Parathyroid adenoma (tissue), 2 donors: ENCODE data around the gene MAST2.

ENCODE experiments used
- H2AFZ ChIP-seq: fragments of 300-600 bp; sonication (generic); one replicate; pipeline ENCODE4 v1.7.0; 2017; ENCODE audit warnings: antibody characterized with exemption, mild to moderate bottlenecking
- H3K27ac ChIP-seq: fragments of 300-600 bp; sonication (generic); one replicate; pipeline ENCODE4 v1.7.0; 2017
- H3K27me3 ChIP-seq: fragments of 300-600 bp; sonication (generic); one replicate; pipeline ENCODE4 v1.7.0; 2017; ENCODE audit warnings: low read length; ENCODE audit not compliant: control insufficient read depth, insufficient read depth
- H3K36me3 ChIP-seq: fragments of 300-600 bp; sonication (generic); one replicate; pipeline ENCODE4 v1.7.0; 2017; ENCODE audit warnings: low read length; ENCODE audit not compliant: control insufficient read depth, insufficient read depth
- H3K4me1 ChIP-seq: fragments of 300-600 bp; sonication (generic); one replicate; pipeline ENCODE4 v1.7.0; 2017; ENCODE audit warnings: control low read depth
- H3K4me2 ChIP-seq: fragments of 300-600 bp; sonication (generic); one replicate; pipeline ENCODE4 v1.7.0; 2017; ENCODE audit warnings: low read length
- H3K4me3 ChIP-seq: fragments of 300-600 bp; sonication (generic); one replicate; pipeline ENCODE4 v1.7.0; 2017; ENCODE audit warnings: low read depth, low read length
- H3K79me2 ChIP-seq: fragments of 300-600 bp; sonication (generic); one replicate; pipeline ENCODE4 v1.7.0; 2017; ENCODE audit warnings: control low read depth
- H3K9ac ChIP-seq: fragments of 300-600 bp; sonication (generic); one replicate; pipeline ENCODE4 v1.7.0; 2017; ENCODE audit warnings: mild to moderate bottlenecking
- H3K9me3 ChIP-seq: fragments of 300-600 bp; sonication (generic); one replicate; pipeline ENCODE4 v1.7.0; 2017; ENCODE audit warnings: low read length; ENCODE audit not compliant: control insufficient read depth
- CTCF ChIP-seq: fragments of 300-600 bp; sonication (generic); IDR thresholded peaks from one replicate; pipeline ENCODE4 v1.7.0; 2017; ENCODE audit warnings: antibody characterized with exemption, mild to moderate bottlenecking
- donor health status: primary hyperparathyroidism.

Gene MAST2

GRCh38 chr1:46083579-46083978 lies 280.2 kb downstream of the MAST2 start:
- Histone ChIP-seq H3K9me3 (no peaks in the 10 kb centered on the region), H3K4me3 (no peak overlapping the region), H3K4me1 (no peaks in the 10 kb centered on the region), H3K36me3 (no peaks in the 10 kb centered on the region), H3K4me2 (no peak overlapping the region), H2AFZ (no peak overlapping the region), H3K27ac (no peak overlapping the region), H3K79me2 (peaks cover 2% of the 10 kb centered on the region), H3K27me3 (no peaks in the 10 kb centered on the region), H3K9ac (no peak overlapping the region)
- no peak for TF ChIP-seq CTCF

- H3K4me3 ChIP-seq = no peak overlapping the region
- no peak overlapping the region for H3K4me2 ChIP-seq
- peaks cover 2% of the 10 kb centered on the region for H3K79me2 ChIP-seq
- H3K9ac ChIP-seq = no peak overlapping the region
- H2AFZ ChIP-seq = no peak overlapping the region
- H3K4me1 ChIP-seq = no peaks in the 10 kb centered on the region
- H3K27me3 ChIP-seq = no peaks in the 10 kb centered on the region
- no peaks in the 10 kb centered on the region for H3K9me3 ChIP-seq
- H3K27ac ChIP-seq = no peak overlapping the region
- no peak for TF ChIP-seq CTCF
- no peaks in the 10 kb centered on the region for H3K36me3 ChIP-seq
Observed at GRCh38 chr1:46084553-46085451, 281.4 kb downstream of the MAST2 start.
